Stomach (tissue), 8 donors: ENCODE measurements around the gene TXLNB. TPM values are rescaled to one million over a fixed set of nuclear protein-coding genes. Genes with fewer than 3 reads are reported as not detected.

Experiments
- polyA plus RNA-seq, 3 donors: library from polyadenylated mRNA; stranded (reverse); fragments of 200-250 nt; gene quantifications; one replicate each; pipeline ENCODE4 v1.2.3, GENCODE V29; 2013
- total RNA-seq, 5 donors: library from RNA; depleted of rRNA; stranded (reverse); fragments of >200 nt; gene quantifications; one replicate each; pipeline versions ENCODE4 v1.1.0 to v1.2.3, GENCODE V29; 2014 to 2016
- donor health status: healthy with polysubstance abuse.
- donor health status: Bipolar disorder and iron deficiency.
- donor health status: healthy.

Gene TXLNB
- total and polyA plus RNA-seq, 8 donors, result 0.15 to 1.5 (median 0.61) TPM; not detected in 3

Other genes starting within 250 kb of the TXLNB start
- 10 to 100 TPM; 24.5 to 52.1 (median 37.7) TPM for gene HECA, start 156.9 kb downstream of the TXLNB start, total RNA-seq
- gene HECA, start 156.9 kb downstream of the TXLNB start, polyA plus RNA-seq, result 10 to 100 TPM in 1 of 3 donors, 1 to 10 TPM in 2; 7.6 to 12.8 (median 8.3) TPM
- gene CITED2, start 82.7 kb upstream of the TXLNB start, total RNA-seq, result 100 to 1,000 TPM in 1 of 5 donors, 10 to 100 TPM in 4; 22.3 to 102 (median 40.3) TPM
- 10 to 100 TPM; 15.3 to 32.7 (median 18.6) TPM for gene CITED2, start 82.7 kb upstream of the TXLNB start, polyA plus RNA-seq